GM19351 (cell line): ENCODE results near the gene GRIN3B.

Source experiments
- ATAC-seq: cut with Tn5 transposase; IDR thresholded peaks from one replicate; pipeline ENCODE4 v1.9.1; 2021; ENCODE audit warnings: mild to moderate bottlenecking, moderate library complexity; ENCODE audit not compliant: unreplicated experiment

Gene GRIN3B

DNA sequence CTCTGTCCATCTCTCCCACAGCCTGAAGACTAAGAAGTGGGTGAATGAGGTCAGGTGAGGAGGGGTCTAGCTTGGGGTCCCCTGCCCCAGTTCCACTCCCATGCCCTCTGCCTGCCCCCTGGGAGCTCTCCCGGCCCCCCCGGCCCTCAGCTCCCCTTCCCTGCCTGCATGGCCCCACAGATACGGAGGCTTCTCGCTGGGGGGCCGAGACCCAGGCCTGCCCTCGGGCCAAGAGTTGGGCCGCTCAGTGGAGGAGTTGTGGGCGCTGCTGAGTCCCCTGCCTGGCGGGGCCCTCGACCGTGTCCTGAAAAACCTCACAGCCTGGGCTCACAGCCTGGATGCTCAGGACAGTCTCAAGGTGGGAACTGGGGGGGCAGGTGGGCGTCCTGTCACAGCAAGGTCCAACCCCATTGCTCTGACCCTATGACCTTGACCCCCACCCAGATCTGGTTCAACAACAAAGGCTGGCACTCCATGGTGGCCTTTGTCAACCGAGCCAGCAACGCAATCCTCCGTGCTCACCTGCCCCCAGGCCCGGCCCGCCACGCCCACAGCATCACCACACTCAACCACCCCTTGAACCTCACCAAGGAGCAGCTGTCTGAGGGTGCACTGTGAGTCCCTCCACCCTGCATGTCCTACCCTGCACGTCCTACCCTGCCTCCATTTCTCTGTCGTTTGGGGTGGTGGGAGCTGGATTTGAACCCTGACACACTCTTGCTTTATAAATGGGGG is 55.8 kb downstream of the GRIN3B start:
- no peak for ATAC-seq

DNA sequence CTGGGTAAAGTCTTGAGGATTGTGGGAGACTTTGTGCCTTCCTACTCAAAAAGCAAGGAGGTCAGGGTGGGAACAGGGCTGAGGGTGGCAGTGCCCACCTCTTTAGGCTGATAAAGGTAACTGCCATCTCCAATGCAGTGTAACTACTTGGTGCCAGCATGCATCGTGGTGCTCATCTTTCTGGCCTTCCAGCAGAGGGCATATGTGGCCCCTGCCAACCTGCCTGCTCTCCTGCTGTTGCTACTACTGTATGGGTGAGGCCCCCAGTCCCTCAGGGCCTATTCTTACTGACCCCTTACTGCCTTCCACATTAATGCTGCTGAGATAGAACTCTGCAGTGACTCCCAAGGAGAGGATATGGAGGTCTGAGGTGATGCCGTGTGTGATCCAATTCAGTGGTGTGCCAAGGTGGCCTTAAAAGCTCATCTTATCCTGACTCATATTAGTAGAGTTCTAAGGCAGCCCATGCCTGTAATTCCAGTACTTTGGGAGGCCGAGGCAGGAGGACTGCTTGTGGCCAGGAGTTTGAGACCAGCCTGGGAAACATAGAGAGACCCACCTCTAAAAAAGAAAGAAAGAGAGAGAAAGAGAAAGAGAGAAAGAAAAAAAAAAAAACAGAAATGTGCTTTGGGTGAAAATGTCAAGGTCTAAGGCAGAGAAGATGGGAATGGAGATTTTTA is 57.1 kb downstream of the GRIN3B start:
- no peak for ATAC-seq

DNA sequence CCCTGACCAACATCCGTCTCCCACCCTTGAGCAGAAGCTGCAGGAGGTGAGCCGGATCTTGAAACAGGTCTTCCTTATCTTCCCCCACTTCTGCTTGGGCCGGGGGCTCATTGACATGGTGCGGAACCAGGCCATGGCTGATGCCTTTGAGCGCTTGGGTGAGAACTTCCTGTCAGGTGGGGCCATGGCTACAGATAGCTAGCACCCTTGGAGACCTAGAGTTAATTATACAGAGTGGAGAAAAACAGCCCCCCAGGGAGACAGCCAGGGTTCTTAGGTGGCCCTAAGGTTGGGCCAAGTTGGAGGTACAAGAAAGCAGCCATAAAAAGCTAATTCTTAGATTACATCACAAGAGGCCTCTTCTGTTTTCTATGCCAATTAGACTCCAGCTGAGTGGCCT is 57.9 kb downstream of the GRIN3B start:
- ATAC-seq, result no peak
